Effector CD4-positive, alpha-beta T cell (primary cell): ENCODE results near the gene TRIM7.
"Not testable (repeated sequence)": the region's sequence is repeated elsewhere in the genome, so short reads cannot be mapped to it uniquely, and the experiment has no call there.

Experiments
- DNase-seq: peaks from one replicate; pipeline ENCODE4 v3.0.0-alpha.2; 2020

The TRIM7 gene

GRCh38 chr5:181191526-181192336 lies 13.3 kb downstream of the TRIM7 start:
- peak; percentile 92 for DNase-seq

GRCh38 chr5:181190711-181191525 lies 14.1 kb downstream of the TRIM7 start:
- DNase-seq: peak; percentile 36

GRCh38 chr5:181189962-181190710 lies 14.9 kb downstream of the TRIM7 start:
- DNase-seq: no peak

GRCh38 chr5:181189363-181189961 lies 15.5 kb downstream of the TRIM7 start:
- DNase-seq: no peak

GRCh38 chr5:181188700-181189362 lies 16.2 kb downstream of the TRIM7 start:
- DNase-seq: peak; percentile 62

GRCh38 chr5:181187500-181188213 lies 17.3 kb downstream of the TRIM7 start:
- DNase-seq: no peak

- DNase-seq: no peak
Measured at GRCh38 chr5:181186986-181187499, 18.0 kb downstream of the TRIM7 start.

- no peak for DNase-seq
Measured at GRCh38 chr5:181186022-181186421, 19.0 kb downstream of the TRIM7 start.

- DNase-seq: no peak
Measured at GRCh38 chr5:181185560-181185959, 19.4 kb downstream of the TRIM7 start.

- DNase-seq: no peak
Measured at GRCh38 chr5:181184845-181185216, 20.2 kb downstream of the TRIM7 start.

GRCh38 chr5:181182651-181183050 lies 22.3 kb downstream of the TRIM7 start:
- DNase-seq: no peak

GRCh38 chr5:181181650-181182565 lies 23.1 kb downstream of the TRIM7 start:
- peak; percentile 59 for DNase-seq

- not testable (repeated sequence) for DNase-seq
Measured at GRCh38 chr5:181177559-181177958, 27.4 kb downstream of the TRIM7 start.

- no peak for DNase-seq
Measured at GRCh38 chr5:181176254-181176952, 28.6 kb downstream of the TRIM7 start.

- peak; percentile 23 for DNase-seq
Measured at GRCh38 chr5:181173420-181174342, 31.3 kb downstream of the TRIM7 start.

GRCh38 chr5:181173027-181173419 lies 32.0 kb downstream of the TRIM7 start:
- no peak for DNase-seq

- DNase-seq: no peak
Measured at GRCh38 chr5:181171782-181172181, 33.2 kb downstream of the TRIM7 start.

GRCh38 chr5:181170996-181171395 lies 34.0 kb downstream of the TRIM7 start:
- DNase-seq: no peak
